ENCODE data around the gene CD300A.

The CD300A gene

DNA sequence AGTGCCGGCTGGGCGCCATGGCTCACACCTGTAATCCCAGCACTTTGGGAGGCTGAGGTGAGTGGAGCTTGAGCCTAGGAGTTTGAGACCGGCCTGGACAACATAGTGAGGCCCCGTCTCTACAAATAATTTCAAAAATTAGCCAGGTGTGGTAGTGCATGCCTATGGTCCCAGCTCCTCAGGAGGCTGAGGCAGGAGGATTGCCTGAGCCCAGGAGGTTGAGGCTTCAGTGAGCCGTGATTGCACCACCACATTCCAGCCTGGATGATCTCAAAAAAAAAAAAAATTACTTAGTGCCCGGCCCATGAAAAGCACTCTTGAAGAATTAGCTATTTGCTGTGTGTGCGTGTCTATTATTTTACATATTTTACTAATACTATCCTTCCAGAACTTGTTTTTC, 24.9 kb upstream of the CD300A start:
- no peak for DNase-seq

DNA sequence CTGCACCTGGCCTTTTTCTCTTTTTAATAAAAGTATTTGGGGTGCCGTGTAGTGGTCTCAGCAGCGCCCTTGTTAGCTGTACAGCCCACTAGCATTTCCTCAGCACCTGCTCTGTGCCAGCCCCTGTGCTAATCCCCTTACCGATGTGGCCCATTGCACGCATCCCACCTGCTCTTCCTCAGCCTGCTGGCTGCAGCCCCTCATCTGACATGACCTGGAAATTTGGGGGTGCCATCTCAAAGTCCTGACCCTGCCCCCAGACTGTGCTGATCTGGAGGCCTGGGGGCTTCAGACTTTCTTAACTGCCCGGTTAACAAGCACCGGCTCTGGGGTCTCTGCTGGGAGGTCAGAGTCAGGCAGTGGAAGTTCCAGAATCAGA, 24.2 kb upstream of the CD300A start:
- no peak for DNase-seq

DNA sequence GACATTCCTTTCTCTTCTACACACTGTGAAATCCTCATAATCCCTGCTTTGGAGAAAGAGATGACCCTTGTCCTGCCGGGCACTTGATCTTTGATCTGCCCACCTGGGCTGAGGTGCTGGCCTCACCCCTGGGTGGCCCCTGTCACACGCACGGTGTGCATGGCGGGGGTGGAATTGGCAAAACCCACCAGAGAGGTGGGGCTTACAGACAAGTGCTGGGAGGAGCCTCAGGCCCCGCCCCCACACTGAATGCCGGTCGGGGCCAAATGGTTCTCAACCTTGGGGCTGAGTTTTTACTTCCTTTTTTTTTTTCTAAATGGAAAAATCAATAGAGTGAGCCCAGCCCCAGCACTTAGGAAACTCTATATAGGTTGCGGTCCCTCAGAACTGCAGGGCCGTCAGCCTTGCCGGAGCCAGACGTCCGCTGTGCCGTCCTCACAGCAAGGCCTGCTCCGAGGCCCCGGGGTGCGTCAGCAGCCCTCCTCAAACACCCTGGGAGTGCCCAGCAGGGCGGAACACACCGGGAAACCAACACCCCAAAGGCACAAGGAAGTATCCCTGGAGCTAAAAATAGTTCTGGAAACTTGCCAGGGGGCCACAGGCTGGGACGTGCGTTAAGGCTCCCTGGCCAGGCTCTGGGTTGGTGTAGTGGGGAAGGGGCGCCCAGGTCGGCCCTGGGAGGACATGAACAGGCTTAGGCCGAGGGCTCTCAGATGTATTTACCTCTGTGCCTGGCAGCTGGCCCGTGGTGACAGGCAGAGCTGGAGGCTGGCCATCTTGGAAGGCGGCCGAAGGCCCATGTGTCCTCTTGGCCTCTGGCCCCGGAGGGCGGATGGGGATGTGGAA, 23.5 kb upstream of the CD300A start:
- DNase-seq = peak; percentile 79

DNA sequence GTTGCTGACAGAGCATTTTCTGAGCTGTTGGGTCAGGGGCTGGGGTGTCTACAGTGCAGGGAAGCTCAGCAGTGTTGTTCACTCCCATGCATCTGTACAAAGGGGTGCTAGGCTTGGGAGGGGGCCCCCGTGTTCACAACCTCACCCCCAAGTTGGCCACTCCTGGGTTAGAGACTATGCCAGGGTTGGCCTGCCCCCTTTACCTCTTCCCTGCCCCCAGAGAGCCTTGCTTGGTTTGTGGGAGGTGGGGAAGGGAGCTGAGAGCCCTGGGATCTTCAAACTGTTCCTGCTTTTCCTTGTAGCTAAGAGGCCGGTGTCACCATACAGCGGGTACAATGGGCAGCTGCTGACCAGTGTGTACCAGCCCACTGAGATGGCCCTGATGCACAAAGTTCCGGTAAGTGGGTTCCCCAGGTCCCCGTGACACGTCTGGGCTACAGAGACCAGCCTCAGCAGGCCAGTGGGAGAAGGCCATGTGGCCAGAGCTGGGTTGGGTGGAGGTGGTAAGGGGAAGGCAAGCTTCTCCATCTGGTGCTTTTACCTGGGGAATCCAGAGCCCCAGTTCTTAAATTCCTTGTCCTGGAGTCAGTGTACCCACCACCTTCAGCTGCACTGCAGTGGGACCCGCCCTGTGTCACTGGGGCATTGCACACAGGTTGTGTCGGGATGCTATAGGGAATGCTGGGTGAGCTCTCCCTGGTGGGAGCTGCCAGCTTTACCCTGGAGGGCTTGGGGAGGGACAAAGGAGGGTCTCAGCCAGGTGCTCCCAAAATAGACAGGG, 22.7 kb upstream of the CD300A start:
- no peak for DNase-seq

DNA sequence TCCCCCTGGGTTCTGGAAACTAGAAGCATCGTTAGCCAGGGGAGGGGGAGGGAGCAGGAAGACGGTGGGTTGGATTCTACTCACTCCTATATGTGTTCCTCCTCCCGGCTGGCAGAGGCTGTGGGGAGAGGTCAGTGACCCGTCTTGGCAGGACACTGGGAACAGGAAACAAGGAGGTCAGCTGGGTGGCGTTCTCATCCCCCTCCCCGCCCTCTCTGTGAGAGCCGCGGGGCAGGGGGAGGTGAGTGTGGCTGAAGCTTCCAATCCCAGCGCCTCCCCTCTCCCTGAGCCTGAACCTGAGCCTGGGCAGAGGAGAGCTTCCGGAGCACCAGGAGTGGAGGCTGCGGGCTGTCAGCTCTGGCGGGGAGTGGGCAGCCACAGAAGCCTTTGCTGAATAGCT, 22.0 kb upstream of the CD300A start:
- no peak for DNase-seq

DNA sequence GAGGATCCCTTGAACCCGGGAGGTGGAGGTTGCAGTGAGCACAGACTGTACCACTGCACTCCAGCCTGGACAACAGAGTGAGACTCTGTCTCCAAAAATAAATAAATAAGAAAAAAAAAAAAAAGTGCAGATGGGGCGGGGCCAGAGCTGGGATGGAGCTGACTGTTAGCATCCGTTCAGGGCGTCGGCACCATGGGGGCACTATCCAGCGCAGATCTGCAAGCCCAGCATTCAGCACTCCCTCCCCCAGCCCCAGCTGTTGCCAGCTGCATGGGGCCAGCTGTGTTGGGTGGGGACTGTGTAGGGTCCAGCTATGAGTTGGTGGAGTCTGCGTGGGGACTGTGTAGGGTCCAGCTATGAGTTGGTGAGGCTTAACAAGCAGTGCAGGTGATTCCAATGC, 21.3 kb upstream of the CD300A start:
- DNase-seq = no peak

DNA sequence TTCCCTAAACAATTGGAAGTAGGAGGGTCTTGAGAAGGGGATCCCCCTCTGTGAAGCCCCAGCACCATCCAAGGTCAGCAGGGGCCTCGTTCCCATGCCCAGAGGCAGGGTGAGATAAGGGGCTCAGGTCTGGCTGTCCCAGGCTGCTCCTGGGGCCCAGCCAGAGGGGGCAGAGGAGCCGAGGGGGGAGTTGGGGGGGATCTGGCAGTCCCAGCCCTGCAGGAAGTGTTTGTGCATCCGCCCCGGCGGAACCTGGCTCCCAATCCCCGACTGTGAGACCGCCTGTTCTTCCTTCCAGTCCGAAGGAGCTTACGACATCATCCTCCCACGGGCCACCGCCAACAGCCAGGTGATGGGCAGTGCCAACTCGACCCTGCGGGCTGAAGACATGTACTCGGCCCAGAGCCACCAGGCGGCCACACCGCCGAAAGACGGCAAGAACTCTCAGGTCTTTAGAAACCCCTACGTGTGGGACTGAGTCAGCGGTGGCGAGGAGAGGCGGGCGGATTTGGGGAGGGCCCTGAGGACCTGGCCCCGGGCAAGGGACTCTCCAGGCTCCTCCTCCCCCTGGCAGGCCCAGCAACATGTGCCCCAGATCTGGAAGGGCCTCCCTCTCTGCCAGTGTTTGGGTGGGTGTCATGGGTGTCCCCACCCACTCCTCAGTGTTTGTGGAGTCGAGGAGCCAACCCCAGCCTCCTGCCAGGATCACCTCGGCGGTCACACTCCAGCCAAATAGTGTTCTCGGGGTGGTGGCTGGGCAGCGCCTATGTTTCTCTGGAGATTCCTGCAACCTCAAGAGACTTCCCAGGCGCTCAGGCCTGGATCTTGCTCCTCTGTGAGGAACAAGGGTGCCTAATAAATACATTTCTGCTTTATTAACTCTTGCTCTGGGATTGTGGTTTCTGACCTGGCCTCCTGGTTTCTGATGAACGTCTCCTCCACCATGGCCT, 19.6 kb upstream of the CD300A start:
- DNase-seq = no peak

DNA sequence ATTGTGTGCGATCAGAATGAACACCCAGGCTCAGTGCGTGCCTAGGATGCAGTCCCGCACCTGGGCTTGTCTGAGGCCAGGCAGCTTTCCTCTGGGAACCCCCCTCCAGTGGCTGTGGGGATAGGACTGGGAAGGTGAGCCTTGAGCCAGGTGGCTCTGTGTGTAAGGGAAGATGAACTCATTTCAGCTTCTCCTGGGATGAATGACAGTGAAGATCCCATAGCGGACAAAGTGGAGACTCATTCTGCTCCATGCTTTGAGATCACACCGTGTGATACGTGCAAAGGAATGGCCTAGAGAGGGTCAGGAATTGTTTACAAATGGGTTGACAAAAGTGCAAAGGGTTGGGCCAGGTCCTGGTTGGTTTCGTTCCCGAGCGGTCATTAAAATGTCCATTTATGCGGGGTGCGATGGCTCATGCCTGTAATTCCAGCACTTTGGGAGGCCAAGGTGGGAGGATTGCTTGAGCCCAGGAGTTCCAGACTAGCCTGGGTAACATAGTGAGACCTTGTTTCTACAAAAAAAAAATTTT, 18.7 kb upstream of the CD300A start:
- DNase-seq = no peak

DNA sequence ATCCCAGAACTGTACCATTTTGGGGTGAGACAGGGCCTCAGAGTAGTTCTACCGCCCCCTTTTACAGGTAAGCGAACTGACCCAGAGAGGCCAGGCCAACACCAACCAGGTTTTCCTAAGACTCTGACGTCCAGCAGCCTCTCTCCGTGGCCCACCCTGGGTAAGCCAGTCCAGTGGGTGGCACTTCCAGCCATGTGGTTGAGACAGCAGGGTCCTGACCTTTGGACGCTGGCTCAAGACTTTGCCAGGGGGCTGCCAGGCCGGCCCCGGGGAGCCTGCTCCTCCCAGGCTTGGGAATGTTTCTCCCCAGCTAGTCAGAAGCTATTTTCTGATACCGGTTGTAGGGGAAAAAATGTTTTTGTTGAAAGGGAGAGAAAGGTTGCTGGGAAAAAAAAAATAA, 17.7 kb upstream of the CD300A start:
- no peak for DNase-seq

DNA sequence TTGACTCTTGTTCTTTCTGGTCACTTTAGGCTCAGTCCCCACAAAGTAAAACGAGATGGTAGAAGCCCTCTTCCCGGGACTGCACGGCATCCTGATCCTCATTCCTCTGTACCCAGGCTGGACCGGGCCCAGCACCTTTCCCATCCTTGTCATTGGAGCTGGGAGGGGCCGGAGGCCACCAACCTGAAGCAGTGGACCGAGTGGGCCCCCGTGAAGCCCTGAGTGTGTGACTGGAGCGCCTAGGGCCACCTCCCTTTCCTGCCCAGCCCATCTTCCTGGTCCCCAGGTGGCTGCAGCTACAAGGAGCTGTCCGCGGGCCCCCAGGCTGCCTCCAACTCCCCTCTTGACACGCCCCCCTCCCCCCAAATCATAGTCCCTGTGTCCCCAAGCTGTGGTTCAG, 17.1 kb upstream of the CD300A start:
- DNase-seq = no peak

DNA sequence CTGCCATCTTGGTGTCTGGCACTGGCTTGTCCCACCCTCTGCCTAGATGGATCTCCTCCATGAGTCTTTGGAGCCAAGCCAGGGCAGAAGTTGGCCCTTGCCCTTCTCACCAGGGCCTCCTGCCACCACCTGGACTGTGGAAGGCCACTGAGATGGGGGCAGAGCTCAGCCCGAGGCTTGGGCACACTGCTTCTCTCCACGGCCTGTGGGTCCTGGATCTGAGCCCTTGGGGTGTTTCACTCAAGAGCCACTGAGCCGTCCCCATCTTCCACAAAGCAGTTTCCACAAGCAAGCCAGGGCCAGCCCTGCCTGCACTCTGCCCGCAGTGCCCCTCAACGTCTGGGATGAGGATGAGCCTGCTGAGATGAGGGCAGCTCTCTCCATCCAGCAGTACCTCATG, 16.7 kb upstream of the CD300A start:
- no peak for DNase-seq

DNA sequence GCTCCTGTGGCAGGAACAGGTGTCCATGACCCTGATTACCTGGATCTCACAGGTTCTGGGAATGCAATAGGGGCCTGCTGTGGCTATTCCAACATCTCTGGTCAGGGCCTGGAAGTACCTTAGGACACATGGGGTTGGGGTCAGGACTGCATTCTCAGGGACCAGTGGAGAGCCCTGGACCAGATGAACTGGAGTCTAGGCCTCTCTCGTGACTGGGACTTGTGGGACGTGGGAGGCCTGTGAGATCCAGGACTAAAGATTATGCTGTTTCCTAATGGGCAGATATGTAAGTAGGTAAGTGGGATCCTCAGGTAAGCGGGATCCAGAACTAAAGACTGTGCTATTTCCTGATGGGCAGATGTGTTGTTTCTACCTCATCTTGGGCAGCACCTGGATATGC, 16.2 kb upstream of the CD300A start:
- no peak for DNase-seq

DNA sequence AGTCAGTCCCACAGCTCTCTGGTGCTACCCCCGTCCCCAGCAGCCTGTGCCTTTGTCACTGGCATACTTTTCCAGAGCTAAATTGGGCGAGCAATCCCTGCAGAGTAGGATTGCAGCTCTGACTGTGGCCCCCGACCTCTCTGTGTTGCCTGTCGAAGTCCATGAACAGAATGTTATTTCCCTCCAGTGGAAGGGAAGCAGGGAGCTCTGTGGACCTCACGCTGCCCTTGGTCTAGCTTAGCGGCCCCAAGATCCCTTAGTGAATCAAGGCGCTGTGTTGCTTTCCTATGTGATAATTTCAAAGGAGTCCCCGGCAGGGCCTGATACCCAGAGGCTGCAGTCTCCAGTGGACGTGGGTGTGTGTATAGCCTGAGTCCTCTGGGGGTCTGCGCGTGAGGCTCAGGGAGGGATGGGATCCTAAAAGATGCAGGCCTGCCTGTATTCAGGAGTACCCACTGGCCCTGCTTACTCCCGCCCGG, 15.5 kb upstream of the CD300A start:
- no peak for DNase-seq

DNA sequence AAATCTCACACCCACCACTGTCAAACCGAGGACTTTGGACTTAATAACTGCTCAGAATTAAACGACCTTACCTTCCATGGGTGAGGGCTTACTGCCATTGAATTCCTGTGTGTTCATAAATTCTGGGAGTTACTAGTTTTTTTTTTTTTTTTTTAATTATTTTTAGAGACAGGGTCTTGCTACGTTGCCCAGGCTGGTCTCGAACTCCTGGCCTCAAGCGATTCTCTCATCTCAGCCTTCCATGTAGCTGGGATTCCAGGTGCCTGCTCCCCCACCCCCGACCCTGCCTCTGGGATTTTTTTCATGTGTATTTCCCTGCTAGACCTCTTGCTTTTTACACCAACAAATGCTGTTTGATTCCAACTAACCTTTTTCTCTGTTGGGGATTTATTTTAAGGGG, 14.9 kb upstream of the CD300A start:
- DNase-seq = no peak

DNA sequence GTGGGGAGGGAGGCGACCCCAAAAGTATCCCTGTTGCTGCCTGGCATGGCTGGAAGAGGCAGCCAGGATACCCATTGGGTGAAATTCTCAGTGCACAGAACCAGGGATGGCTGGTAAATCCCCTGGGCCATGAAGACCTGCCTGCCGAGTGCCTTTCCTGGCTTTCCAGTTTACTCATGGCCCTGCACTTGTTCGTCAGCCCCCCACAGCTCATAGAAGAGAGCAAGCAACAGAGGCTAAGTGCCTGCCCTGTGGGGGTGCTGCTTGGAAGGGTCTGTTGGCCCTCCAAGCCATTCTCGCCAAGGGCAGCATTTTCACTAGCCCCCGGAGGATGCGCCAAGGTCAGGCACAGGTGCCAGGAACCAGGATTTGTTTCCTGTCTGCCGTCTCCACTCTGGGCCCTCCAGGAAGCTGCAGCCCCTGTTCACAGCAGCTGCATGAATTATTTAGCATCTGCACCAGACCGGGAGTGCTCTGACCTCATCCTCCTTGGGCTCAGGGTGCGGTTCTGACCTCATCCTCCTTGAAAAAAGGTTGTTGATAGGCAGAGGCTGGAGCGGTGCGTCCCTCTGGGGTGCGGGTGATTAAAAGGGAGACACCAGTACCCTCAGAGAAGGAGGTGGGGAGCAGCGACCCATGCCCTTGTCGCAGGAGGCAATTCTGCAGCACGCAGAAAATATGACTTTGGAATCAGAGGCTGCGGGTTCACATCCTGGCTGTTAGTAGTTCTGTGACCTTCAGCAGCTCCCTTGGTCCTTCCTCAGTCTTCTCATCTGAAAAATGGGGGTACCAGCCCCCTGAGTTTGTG, 14.2 kb upstream of the CD300A start:
- DNase-seq = no peak

DNA sequence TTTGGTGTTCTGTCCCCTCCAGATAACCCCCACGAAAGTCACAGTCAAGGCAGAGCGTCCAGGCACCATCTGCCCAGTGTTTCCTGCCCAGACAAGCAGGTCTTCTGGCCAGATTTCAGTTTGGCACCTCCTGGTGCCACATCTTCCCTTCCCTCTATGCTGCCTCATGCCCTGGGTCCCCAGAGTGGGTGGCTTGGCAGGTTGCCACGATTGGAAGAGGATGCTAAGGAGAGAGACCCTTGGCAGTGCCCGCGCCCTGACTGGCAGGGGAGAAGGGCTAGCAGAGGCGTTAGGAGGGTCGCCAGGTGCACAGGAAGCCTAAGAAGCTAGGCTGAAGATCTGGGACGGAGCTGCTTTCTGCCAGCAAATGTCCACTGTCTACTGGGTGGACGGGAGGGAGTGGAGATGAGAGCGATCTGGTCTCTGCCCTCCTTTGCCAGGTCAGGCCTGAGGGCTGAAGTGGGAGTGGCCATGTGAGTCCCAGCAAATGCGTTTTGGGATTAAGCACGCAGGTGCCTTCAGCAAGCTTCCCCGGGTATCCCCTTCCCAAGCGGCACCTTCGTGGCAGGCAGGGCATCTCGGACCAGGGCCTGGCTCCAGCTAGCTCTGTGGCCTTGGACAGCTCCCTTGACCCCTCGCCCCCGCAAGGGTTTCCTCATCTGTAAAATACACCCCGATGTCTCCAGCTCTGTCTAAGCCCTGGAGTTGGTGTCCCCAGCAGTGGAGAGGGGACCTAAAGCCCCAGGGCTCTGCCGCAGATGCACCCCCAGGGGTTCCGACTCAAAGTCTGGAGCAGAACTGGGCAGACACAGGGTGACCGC, 13.4 kb upstream of the CD300A start:
- DNase-seq = no peak

DNA sequence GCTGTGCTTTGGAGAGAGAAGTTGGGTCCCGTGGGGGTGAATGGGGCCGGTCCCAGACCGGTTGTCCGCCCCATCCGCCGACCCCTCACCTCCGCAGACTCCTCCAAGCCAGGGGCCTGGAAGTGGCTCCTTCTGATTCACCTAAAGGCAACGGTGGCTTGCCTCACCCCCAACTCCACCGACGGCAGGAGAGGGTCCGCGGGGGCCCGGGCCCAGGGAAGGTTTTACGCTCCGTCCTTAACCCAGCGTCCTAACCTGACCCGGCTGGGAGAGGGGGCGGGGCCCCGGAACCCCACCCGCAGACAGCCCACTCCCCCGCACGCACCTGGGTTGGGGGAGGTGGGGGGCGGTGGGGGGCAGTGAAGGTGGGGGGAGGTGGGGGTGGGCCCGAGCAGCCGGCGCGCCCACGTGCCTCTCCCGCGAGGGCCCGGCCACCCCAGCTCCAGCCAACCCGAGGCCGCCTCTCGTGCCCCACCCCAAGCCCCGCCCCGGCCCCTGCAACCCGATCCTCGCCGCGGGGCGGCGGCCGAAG, 12.7 kb upstream of the CD300A start:
- peak; percentile 88 for DNase-seq

DNA sequence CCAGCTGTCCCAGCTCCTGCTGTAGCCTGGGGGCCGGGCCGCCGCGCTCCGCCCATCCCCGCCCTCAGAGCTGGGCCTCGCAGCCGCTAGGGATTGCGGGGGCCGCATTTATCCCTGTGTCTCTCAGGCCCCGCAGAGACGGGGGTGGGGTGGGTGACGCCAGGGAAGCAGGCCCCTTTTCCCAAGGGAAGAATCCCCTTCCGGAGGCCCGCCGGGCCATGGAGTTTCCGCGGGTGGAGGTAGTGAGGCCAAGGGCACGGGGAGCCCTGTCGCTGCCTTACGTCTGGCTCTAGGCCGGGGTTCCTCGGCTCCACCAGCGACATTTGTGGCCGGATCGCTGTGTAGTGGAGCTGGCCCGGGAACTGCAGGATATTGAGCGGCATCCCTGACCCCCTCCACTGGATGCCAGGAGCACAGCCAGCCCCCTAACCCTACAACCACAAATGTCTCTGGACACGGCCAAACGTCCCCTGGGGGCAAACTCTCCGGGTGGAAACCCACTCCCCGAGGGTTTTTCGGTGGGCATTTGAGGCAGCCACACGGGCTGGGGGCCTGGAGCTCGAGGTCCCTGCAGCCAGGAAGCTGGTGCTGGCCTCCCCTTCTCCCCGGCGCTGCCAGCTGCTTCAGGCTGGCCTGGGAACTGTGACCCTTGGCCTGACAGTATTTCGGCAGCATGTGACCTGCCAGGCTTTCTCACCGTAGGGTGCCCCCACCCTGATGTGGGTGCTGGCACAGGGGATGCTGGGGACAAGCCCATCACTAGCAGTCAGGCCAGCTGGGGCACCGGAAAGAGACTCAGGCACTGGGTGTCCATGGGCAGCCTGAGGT, 12.0 kb upstream of the CD300A start:
- DNase-seq = no peak

DNA sequence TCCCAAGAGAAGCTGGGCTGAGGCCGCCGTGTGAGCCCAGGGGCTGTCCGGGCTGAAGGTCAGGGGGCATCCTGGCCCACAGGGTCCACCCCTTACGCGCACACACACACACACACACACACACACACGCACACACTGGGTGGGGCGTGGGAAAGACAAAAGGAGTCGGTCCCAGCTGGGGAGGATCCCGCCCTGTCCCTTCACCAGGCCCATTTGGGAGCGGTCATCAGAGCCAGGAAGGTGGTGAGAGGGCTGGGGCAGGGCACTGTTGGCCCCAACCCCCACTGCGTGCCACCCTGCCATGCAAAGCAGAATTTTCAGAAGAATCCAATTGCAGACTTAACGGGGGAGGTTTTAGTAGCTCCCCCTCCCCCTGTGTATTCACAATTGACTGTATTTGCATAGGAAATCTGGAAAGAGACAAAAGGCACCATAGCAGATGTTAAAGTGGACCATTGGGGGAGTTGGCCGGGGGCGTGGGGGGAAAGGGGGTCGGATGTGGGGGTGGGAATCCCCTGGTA, 11.3 kb upstream of the CD300A start:
- DNase-seq = no peak

DNA sequence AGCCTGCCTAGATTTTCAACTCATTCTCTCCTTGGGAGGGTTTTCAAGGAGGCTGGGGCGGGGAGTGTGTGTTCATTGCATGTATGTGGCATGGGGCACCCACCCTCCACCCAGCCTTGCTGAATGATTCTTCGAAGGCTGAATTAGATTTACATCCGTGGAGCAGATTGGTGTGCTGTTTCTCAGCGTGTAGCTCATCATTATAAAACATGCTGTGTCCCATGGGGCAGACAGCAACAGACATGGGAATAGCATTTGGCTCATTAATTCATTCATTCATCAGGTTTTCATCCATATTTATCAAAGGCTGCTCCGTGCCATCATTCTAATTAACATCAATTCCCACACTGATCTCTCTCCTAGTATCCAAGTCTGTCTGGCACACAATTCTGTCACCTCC, 10.6 kb upstream of the CD300A start:
- no peak for DNase-seq

Measured in midbrain (tissue), 1 donor.